GM19240 (cell line): Measurements from ENCODE around the gene VAPB.

ENCODE experiments used
- DNase-seq: peaks from one replicate; pipeline ENCODE4 v3.0.0; 2011; ENCODE audit warnings: low spot score; ENCODE audit not compliant: insufficient read length

Gene VAPB

GRCh38 chr20:58377766-58378401 lies 11.1 kb upstream of the VAPB start:
- no peak for DNase-seq

- no peak for DNase-seq
Measured at GRCh38 chr20:58378704-58379103, 10.3 kb upstream of the VAPB start.

- no peak for DNase-seq
Measured at GRCh38 chr20:58381627-58382026, 7.4 kb upstream of the VAPB start.

DNA sequence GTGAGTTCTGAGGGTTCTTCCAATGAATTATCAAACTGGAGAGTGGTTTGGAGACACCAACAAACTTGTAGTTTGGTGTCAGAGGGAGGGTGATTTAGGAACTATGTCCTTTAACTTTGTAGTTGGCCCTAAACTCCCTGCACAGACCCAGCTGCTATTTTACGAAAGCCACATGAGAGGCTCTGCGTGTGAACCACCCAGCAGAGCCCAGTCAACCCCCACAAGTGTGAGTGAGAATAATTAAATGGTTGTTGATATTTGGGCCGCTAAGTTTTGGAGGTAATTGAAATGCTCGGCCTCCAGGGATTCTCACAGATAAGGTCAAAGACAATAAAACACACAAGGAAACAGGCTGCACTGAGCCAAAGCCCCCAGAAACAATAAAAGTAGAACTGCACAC lies 6.9 kb upstream of the VAPB start:
- no peak for DNase-seq

GRCh38 chr20:58384821-58385220 lies 4.2 kb upstream of the VAPB start:
- no peak for DNase-seq

DNA sequence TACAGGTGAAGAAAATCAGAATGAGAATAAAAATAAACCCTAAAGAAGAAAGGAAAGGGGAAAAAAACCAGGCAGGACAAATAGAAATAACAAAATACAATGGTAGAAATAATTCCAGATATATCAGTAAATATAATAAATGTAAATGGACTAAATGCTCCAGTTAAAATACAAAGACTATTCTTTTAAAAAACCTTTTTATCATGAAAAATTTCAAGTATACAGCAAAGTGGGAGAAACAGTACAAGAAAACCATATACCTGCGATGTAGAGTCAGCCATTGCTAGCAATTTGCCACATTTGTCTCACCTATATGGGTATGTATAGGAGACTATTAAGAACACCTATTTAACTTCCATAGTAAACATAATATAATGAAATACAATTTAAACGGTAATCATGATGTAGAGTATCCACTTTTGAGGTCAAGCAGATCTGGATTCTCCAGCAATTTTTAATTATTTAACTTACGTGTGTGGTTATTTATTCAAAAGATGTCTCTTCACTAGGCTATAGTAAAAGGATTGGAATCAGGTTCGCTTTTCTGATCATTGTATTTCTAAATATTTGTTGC lies 914 bp upstream of the VAPB start:
- no peak for DNase-seq

DNA sequence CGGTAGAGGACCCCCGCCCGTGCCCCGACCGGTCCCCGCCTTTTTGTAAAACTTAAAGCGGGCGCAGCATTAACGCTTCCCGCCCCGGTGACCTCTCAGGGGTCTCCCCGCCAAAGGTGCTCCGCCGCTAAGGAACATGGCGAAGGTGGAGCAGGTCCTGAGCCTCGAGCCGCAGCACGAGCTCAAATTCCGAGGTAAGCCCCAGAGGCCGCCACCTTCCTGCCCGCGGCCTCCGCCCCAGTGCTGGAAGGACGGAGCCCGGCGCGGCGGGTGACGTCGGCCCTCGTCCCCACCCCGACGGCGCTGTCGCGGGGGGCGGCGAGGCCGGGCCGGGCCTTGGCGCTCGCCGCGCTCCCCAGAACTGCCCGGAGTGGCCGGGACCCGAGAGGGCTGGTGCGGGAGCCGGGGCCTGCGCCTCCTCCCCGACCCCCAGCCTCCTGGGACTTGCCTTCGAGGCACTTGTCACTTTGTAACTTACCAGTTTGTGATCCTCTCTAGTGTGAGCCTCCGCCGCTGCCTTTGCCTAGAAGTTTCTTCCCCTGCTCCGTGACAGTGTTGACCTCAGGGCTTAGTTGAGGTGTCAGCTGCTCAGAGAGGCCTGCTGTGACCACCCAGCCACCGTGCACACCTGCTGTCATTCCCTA lies 417 bp downstream of the VAPB start:
- DNase-seq, result no peak

- no peak for DNase-seq
Measured at GRCh38 chr20:58389968-58390658, 1.1 kb downstream of the VAPB start.

- DNase-seq, result no peak
Measured at GRCh38 chr20:58390659-58391035, 1.6 kb downstream of the VAPB start.

DNA sequence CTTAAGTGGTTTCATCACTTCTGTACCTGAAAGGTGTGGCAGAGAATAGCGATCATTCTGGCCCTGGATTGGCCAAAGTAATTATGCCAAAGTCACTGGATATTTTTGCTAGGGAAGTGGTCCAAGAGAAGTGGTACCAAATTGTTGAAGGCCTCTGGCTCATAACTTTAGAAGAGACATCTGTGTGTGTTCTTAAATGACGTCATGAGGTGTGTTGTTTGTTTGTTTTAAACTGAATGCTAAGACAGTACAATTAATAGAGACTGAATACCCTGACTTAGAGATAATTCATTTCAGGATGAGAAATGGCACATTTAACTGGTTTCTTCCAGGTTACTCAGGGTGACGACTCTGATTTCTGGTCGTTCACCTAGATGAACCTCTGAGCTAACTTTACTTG lies 3.3 kb downstream of the VAPB start:
- DNase-seq, result no peak

DNA sequence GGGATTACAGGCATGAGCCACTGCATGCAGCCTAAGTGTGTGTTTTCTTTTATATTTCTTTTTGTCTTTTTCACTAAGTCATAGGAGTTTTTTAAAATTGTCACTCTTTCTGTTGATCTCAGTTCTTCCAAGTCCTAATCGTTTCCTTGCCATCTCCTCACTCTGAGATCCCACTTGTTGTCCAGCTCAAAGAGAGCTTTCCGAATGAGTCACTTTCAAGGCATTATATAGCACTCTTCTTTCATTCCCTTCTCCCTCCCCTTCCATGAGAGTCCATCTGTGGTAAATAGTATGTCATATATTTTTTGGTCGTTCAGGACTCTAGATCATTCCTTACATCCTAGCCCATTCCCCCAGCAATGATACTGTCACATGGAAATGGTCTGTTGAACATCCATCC lies 4.3 kb downstream of the VAPB start:
- DNase-seq, result no peak

- DNase-seq, result no peak
Measured at GRCh38 chr20:58394801-58395200, 5.8 kb downstream of the VAPB start.

DNA sequence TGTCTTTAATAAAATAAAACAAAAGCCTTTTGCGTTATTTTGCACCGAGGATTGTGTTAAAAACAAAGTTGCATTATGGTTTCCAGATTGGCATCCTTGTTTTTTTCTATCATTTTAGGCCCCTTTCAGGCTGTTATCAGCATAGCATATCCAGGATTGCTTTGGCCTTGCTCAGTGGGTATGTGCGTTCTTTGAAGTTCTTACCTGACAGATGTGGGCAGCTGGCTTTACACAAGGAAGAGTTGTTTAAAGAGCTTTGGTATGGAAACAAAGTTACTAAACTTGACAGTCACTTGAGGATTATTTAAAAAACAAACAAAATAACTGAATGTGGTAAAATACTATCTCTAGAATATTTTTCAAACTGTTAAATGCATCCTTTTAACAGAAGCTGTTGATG lies 6.6 kb downstream of the VAPB start:
- DNase-seq, result no peak

DNA sequence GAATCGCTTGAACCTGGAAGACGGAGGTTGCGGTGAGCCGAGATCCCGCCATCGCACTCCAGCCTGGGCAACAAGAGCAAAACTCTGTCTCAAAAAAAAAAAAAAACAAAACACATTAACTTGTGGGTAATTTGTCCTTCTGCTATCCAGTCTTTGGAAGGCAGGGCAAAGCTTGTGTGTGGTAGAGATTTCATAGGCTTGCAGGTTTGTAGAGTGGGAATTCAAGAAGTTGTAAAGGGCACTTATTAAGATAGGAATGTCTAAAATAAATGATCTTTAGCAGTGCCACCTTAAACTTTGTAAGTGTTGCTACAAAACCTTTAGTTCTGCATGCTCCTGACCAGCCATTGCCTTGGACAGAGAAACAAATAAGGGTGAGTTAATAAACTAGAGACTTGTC lies 8.4 kb downstream of the VAPB start:
- no peak for DNase-seq

DNA sequence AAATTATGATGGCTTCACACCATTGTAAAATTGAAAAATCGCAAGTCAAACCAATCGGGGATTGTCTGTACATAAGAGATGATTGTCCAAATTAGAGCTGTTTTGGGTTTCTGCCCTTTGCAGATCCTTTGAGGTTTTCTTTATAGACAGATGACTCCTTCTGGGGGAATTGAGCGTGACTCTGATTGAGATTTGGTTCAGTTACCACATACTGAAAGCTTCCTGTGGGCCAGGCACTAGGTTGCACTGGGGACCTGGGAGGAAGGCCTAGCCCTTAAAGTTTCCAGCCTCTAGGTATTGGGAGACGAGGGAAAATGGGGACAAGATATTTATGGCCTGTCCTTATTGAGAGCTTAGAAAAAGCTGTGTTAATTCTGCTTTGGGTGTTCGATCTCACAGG lies 9.2 kb downstream of the VAPB start:
- DNase-seq, result no peak

GRCh38 chr20:58399926-58400325 lies 10.9 kb downstream of the VAPB start:
- DNase-seq, result no peak

- no peak for DNase-seq
Measured at GRCh38 chr20:58401162-58401561, 12.1 kb downstream of the VAPB start.

- no peak for DNase-seq
Measured at GRCh38 chr20:58402305-58402704, 13.3 kb downstream of the VAPB start.

GRCh38 chr20:58402827-58403226 lies 13.8 kb downstream of the VAPB start:
- no peak for DNase-seq

GRCh38 chr20:58403272-58403671 lies 14.2 kb downstream of the VAPB start:
- no peak for DNase-seq

GRCh38 chr20:58405504-58406291 lies 16.7 kb downstream of the VAPB start:
- DNase-seq, result no peak
